GM19351 (cell line): ENCODE results near the gene TBC1D30.
"Not testable (repeated sequence)": the region's sequence is repeated elsewhere in the genome, so short reads cannot be mapped to it uniquely, and the experiment has no call there.

Experiments
- ATAC-seq: cut with Tn5 transposase; IDR thresholded peaks from one replicate; pipeline ENCODE4 v1.9.1; 2021; ENCODE audit warnings: mild to moderate bottlenecking, moderate library complexity; ENCODE audit not compliant: unreplicated experiment

Gene TBC1D30

DNA sequence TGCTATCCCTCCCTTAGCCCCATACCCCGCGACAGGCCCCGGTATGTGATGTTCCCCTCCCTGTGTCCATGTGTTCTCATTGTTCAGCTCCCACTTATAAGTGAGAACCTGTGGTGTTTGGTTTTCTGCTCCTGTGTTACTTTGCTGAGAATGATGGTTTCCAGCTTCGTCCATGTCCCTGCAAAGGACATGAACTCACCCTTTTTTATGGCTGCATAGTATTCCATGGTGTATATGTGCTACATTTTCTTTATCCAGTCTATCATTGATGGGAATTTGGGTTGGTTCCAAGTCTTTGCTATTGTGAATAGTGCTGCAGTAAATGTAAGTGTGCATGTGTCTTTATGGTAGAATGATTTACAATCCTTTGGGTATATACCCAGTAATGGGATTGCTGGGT lies 24.0 kb downstream of the TBC1D30 start:
- ATAC-seq, result not testable (repeated sequence)

DNA sequence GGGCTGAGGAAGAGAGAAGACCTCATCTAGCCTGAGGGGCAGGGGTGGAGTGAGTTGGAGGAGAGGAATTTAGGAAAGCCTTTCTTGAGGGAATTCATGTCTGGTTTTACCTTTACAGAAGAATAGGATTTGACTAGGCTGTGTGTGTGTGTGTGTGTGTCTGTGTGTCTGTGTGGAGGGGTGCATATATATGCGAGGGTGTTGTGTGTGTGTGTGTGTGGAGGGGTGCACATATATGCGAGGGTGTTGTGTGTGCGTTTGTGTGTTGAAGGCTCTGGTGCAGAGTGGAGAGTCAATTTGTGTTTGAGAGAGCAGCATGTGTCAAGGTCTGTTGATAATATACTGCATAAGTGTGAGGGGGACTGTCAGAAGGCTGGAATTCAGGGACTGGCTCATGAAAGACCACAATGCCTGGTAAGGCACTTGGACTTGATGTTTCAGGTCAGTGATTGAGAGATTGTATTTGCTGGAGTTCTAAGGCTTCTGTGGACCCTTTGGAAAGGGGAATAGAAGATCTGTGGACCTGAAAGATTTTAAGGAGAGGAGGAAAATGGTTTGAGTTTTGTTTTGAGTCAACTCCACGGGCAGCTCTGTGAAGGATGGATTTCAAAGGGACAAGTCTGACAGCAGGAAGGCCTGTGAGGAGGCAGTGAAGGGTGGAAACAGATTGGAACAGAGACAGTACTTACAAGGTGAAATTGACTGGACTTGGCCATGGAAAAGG lies 34.6 kb downstream of the TBC1D30 start:
- ATAC-seq, result no peak

DNA sequence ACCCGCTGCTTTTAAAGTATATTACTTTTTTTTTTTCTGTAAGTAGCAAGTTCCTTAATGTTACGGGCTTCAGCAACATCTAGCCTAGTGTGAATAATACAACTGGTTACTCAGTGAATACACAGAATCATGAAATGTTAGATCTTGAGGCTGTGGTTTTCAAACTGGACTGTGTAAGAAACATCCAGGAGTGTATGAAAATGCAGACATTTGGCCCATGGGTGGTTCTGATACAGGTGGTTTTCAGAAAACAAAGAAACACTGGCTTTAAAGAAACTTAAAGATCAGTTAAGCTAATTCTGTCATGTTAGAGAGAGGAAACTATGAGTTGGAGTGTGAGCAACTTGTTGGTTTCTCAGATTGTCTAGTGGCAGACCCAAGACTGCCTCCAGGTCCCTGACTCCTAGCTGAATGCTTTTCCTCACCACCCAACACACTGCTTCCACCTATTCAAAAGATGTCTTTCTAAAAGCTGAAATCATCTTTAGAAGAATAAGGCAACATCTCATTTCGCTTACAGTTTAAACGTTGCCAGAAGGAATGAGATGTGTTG lies 36.1 kb downstream of the TBC1D30 start:
- ATAC-seq, result no peak

DNA sequence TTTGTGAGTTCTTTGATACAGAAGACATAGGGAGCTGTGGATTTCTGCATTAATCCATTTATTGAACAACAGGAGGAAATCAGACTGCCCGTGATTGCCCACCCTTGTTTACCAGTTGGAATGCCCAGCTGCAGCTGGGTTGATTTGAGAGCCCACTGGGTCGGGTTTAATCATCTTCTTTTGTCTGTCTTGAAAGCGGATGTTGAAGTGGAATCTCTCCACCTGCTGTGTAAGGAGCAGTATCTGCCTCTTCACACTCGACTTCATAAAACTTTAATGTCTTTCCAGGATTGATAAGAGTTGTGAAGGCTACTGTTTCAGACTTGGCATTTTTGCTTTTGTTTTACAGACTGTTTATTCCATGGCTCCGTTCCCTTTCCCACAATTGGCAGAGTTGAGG lies 39.9 kb downstream of the TBC1D30 start:
- no peak for ATAC-seq

DNA sequence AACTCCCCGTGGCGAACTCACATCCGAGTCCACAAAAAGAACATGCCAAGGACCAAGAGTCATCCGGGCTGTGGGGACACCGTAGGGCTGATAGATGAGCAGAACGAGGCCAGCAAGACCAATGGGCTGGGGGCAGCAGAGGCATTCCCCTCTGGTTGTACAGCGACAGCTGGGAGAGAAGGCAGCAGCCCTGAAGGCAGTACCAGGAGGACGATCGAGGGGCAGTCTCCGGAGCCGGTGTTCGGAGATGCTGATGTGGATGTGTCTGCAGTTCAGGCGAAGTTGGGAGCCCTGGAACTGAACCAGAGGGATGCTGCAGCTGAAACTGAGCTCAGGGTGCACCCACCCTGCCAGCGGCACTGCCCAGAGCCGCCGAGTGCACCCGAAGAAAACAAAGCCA lies 50.7 kb downstream of the TBC1D30 start:
- ATAC-seq, result no peak

DNA sequence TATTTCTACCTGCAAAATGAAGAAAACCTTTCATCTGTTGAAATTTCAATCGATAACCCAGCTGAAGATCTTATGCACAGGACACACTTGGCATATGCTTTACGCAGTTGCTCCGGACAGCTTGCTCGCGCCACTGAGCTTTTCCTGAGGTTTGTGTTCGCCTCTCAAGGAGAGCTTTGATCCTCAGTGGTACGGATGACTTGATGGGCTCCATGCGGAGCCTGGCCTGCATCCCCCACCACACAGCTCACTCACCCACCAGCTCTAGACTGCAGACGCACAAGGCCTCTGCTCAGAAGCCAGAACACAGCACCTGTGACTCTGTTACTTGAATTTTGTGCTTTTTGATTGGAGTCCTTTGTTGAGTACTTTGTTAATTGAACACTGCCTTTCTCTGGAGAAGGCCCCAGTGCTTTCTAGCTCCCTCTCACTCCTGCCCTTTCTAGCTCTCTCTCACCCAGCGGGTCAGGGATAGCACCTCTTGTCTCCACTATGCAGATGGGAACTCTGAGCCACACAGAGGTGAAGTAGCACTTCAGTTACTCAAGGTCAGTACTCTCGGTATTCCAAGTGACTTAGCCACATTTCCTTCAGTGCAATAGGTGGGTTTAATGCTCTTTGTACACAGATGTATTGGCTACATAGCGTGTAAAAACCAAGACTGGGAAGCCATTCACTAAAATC lies 52.1 kb downstream of the TBC1D30 start:
- ATAC-seq, result no peak

DNA sequence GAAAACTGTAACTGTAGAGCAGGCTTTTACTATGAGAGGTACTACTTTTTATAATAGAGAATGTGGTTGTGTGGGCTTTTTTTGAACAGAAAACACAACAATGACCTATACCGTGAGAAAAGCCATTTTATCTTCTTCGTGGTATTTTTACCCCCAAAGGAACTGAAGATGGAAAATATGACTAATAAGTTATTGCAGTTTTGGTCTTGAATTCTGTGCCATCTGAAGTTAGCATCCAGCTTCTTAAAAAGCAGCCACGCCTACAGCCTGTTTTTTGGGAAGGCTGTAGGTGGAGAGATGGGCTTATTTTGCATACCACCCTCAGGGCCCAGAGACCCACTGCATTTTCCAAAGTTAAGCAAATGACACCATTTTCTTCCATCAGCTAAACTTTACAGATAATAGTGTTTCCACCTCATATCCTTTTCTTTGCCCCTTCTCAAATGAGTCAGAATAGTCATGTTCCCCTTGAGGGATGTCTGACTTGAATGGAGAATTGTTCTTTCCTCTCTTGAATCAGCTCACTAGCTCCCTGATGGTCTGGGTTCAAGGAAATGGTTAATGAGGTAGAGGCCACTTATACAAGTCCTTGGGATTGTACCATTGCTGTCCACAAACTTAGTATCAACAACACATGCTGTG lies 53.0 kb downstream of the TBC1D30 start:
- peak; percentile 90 for ATAC-seq

DNA sequence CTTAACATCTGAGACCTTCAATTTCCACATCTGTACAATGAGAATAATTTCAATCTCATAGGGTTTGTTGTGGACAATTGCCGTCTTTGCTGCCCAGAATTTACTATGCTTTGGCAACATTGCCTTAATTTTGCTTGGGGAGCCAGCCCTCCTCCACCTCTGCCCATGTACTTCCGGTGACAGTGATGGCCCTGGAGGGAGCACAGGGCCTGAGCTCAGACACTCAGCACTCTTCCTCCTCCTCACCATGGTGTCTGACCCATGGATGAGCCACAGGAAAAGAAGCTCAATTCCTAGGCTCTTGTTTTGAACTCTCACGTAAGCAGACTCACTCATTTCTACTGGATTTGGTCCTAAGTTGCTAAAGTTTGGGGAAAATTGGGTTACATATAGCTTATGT lies 58.2 kb downstream of the TBC1D30 start:
- no peak for ATAC-seq

DNA sequence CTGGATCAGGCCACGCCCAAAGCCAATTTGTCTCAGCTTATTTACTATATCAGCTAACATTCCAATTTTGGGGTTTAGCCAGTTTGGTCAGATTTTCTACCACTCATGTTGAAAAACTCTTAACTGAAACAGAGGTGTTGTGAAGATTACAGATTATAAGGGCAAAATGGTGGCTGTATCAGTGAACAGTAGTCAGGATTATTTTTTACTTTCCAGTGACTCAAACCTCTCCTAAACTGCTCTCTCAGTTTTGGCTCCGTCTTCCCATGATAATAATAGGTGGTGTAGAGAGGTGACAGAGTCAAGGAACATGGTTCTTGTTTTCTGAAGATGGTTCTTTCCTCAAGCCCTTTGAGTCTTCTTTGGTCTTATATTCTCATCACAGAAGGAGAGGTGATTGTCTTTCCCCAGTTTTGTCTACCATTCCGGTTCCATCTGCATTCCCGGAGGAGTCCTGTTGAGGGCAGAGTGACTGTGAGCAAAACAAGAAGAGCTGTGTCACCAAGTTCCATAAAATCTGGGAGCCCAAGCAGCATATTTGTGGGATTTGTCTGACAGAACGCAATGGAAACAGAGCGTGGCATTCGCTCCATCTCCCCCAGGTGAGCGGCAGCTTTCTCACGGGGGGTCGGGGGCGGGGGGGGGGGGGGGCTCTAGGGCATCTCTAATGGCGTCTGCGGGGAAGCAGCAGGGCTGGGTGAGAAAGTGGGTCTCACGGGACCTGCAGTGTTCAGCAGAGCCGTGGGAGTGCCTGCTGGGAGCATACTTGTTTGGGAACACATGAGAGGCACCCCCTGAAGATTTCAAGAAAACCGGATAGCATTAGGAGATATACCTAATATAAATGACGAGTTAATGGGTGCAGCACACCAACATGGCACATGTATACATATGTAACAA lies 59.1 kb downstream of the TBC1D30 start:
- no peak for ATAC-seq

DNA sequence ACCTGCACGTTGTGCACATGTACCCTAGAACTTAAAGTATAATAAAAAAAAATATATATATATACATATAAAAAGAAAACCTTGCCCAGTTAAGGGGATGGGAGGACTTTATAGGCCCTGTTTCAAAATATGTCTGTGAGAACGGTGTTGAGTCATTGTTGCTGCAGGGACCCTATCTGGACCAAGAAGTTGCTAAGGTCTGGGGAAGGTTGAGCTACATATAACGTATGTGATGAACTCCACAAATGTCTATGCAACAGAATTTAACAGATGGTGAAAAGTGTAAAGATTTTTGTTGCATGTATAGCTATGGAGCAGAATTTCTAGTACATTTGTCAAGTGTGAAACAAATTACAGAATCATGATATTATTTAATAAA lies 59.7 kb downstream of the TBC1D30 start:
- ATAC-seq, result no peak

DNA sequence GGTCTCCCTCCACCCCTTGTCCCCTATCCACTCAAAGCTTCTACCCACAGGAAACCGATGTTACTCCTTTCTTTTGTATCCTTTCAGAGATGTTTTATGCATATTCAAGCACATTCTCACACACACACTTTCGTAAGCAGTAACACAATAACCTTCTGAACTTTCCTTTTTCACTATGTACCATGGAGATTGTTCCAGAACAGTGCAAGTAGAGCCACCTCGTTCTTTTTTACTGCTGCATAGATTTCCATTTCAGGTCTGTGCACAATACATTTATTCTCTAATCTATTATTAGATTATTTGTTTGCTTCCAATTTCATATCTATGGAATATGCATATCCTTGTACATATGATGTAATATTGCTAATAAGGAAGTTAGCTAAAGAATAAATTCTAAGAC lies 60.3 kb downstream of the TBC1D30 start:
- no peak for ATAC-seq

DNA sequence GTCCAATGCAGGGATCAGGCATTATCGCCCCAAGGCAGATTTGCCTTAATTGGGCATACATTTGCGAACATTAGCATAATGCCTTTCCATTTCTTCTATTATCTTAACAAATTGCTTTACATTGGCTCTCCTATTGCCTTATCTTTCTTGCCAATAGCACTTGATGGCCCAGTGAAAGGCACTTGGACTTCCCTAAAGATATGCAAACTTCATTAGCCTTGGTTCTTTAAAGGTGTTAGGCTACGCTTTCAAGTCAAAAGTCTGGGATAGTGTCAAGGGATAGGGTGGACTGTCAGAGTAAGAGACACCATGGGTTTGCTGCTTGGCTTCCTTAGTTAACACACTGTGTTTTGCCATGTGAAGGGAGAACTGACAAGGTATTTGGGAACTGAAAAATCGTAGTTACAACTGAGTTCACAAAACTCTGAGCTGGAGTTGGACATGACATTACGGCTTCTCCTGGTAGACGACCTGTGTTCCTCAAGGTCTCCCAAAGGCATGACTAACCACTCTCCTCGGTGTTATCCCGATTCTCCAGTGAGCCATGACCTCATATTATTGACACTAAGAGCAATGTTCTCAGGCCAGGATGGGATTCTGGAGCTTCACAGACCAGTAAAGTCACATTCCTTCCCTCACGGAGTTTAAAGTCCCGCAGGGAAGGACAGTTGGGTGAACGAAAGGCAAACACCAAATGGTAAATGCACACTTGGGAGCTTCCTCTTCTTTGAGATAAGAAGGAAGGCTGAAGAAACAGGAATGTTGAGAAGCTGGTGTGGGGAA lies 65.2 kb downstream of the TBC1D30 start:
- ATAC-seq, result no peak

DNA sequence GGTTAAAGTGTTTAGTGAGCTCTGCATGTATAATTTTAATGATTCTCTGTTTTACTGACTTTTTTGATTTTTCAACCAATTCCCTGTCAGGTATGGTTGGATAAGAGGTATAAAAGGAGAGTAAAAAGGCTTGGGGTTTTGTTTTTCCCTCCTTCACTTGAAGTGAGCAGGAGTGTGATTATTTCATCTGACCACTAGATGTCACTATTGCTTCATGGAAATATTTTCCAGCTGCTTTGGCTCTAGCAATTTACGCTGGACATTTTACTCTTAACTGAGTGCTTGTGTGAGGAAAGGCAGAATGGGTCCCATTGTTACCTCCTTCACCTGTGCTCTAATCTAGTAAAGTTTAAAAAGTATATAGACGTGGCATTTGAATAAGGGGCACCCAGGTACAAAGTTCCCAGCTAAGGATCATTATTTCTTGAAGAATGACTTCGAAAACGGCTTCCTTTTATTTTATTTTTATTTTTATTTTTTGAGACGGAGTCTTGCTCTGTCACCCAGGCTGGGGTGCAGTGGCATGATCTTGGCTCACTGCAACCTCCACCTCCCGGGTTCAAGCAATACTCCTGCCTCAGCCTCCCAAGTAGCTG lies 66.5 kb downstream of the TBC1D30 start:
- peak; percentile 87 for ATAC-seq

DNA sequence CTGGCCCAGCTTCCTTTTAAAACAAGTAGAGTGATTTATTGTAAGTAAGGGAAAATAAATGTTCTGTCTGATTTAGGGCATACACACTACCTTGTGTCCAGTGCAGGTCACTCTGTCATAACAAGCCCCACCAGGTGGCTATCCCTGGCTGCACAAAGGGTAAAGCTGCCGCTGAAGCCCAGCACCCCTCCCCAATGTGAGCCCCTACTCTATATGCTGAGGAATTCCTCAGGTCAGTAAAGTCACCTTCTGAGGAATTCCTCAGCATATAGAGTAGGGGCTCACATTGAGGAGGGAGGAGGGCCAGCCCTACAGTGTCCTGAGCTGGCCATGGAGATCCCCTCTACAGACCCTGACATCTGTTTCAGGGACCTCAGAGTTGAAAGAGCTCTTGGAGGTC lies 67.2 kb downstream of the TBC1D30 start:
- no peak for ATAC-seq

DNA sequence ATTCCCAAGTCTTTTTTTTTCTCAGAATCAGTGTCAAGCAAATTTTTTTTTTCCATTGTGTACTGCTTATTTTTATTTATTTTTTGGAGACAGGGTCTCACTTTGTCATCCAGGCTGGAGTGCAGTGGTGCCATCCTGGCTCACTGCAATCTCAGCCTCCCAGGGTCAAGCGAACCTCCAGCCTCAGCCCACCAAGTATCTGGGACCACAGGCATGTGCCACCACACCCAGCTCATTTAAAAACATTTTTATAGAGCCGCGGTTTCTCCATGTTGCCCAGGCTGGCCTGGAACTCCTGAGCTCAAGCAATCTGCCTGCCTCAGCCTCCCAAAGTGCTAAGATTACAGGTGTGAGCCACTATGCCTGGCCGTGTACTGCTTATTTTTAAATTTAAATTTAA lies 68.1 kb downstream of the TBC1D30 start:
- ATAC-seq, result no peak

DNA sequence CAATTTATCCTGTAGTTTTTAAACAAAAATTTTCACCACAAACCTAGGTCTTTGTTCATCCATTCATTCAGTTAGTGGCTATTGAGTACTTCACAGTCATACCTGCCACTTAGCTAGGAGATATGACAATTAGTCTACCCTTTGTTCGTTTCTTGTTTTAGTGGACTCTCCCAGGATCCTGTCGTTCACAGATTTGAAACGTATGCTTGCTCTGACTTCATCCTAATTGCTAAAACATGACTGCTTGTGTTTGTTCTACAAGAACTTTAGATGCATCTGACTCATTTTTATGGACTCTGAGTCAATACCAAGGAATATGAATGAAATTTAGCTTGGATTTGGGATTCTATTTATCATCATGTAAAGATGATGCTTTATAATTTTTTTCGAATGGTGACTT lies 69.5 kb downstream of the TBC1D30 start:
- ATAC-seq, result no peak

DNA sequence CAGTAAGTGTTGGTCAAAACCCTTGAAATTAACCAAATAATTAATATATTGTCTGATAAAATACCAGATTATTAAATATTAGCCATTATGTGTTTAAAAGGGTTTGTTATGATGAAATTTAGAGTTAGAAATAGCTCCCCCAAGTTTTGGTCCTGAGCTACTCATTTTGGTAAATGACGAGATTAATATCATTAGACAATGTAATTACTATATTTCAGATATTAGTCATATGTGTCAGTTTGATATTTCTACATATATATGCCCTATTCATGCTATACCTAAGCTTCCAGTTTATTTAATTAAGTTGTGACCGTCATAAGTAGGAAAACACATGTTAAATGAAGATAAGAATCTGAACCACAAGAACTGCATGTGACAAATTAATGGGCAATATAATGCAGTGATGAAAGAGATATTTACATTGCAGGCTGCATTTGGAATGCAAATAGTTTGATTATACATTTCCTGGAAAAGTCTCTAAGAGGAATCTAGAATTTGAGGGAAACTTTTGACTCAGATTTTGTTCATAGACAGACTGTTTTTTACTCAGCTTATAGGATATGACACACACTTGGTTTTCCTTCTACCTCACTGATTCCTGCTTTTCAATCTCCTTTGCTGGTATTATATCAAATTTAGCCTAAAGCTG lies 70.5 kb downstream of the TBC1D30 start:
- ATAC-seq, result no peak

DNA sequence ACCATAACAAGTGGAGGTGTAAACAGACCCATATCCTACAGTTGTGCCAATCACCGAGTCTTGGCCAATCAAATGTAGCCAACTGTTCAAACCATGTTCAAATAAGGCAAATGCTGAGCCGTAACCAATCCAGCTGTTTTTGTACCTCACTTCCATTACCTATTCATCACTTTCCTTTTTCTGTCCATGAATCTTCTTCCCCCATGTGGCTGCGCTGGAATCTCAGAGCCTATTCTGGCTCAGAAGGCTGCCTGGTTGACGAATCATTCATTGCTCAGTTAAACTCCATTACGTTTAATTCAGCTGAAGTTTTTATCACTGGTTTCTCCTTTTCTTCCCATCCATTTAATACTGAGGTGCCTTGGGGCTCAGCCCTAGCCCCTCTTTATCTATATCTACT lies 71.1 kb downstream of the TBC1D30 start:
- no peak for ATAC-seq

DNA sequence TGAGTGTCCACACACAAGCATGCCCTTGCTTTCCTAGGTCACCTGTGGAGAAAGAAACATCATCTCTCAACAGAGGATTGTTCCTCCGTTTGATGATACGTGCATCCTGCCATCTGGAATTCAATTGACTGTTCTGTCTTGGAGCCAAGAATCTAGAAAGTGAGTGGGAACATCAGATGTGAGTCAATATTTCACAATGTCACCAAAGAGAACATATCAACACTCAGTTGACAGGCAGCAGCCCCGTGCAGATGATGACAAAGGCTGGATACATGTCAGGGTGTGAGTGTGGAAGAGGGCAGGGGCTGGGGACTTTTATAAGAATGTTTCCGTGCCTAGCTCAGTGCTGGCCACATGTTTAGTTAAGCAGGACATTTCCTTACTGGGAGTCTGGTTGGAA lies 76.1 kb downstream of the TBC1D30 start:
- ATAC-seq, result no peak
